Testis (tissue), 3 donors: ENCODE results near the gene ZSCAN21. TPM values are rescaled to one million over a fixed set of nuclear protein-coding genes. Genes with fewer than 3 reads are reported as not detected.

ENCODE experiments used
- DNase-seq: peaks from one replicate; pipeline ENCODE4 v3.0.0-alpha.2; 2019
- H3K27ac ChIP-seq, 2 donors: fragments of 200-600 bp; sonication (generic); one replicate each; pipeline ENCODE4 v1.5.1; 2019
- H3K27me3 ChIP-seq: fragments of 200-600 bp; sonication (generic); one replicate; pipeline ENCODE4 v1.5.1; 2019
- H3K36me3 ChIP-seq: fragments of 200-600 bp; sonication (generic); one replicate; pipeline ENCODE4 v1.5.1; 2017; ENCODE audit warnings: low read depth; ENCODE audit errors: missing control alignments
- H3K4me1 ChIP-seq: fragments of 200-600 bp; sonication (generic); one replicate; pipeline ENCODE4 v1.5.1; 2019
- H3K4me3 ChIP-seq, 2 donors: fragments of 200-600 bp; sonication (generic); one replicate each; pipeline ENCODE4 v1.5.1; 2017 to 2019
- H3K9me3 ChIP-seq: fragments of 200-600 bp; sonication (generic); one replicate; pipeline ENCODE4 v1.5.1; 2017
- POLR2A ChIP-seq: fragments of 450-650 bp; IDR thresholded peaks from one replicate; pipeline ENCODE4 v1.6.1; 2017; ENCODE audit warnings: antibody characterized with exemption, mild to moderate bottlenecking, moderate library complexity
- WGBS, 2 donors: methylation state at CpG; one replicate each; pipeline ENCODE4 v1.1.5; 2018; 5-methylcytosine and 5-hydroxymethylcytosine counted together
- intact Hi-C: fragments of 100-400 bp; cut with DNase I; formaldehyde crosslinking; loops from one replicate; pipeline ENCODE4 v1.15.1; 2023; ENCODE audit warnings: low total_unique reads
- polyA plus RNA-seq: library from polyadenylated mRNA; stranded (reverse); fragments of 350-450 nt; fragmentation: Illumina TruSeq; extraction: RNeasy Lipid Tissue Mini Kit (QIAGEN cat#74804); gene quantifications from one replicate; pipeline ENCODE4 v1.2.3, GENCODE V29; 2014; ENCODE audit warnings: low read depth, low replicate concordance; ENCODE audit not compliant: insufficient read depth
- total RNA-seq, 2 donors: library from RNA; depleted of rRNA; stranded (reverse); fragments of >200 nt; gene quantifications; one replicate each; pipeline ENCODE4 v1.2.3, GENCODE V29; 2016
- TF ChIP-seq, protein P1 (sequence below), 3 experiments: fragments of 450-650 bp in 2 of 3; fragments of 200-600 bp in 1 of 3; sonication (generic) in 1 of 3; IDR thresholded peaks; one replicate each; pipeline ENCODE4 v1.5.1; 2016 to 2019; ENCODE audit warnings: antibody characterized with exemption in 3 of 3, mild to moderate bottlenecking in 2 of 3, moderate library complexity in 1 of 3

Gene ZSCAN21
- total and polyA plus RNA-seq, 3 donors from 2014 or later = 21.3 to 50.3 (median 36.3) TPM

DNA sequence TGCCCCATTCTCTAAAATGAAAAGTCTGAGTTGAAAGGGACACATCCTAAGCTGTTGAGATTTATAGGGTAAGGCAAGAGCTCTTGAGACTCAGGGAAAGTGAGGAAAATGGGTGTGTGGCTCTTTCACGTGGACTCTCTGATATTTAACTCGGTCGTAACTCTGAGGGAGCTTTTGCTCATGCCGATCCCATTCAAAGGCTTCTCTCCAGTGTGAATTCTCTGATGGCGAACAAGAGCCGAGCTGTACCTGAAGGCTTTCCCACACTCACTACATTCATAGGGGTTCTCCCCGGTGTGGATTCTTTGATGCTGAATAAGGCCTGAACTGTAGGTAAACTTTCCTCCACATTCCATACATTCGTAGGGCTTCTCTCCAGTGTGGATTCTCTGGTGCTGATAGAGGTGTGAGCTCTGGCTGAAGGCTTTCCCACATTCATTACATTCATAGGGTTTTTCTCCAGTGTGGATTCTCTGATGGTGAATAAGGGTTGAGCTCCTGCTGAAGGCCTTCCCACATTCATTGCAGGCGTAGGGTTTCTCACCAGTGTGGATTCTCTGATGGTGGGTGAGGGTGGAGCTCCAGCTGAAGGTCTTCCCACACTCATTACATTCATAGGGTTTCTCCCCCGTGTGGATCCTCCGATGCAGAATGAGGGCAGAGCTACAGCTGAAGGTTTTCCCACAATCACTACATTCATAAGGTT lies 21.6 kb downstream of the ZSCAN21 start:
- Histone ChIP-seq H3K27ac (no peak overlapping the region), H3K27me3 (no peaks in the 10 kb centered on the region), H3K4me1 (no peaks in the 10 kb centered on the region), H3K9me3 (no peaks in the 10 kb centered on the region), H3K4me3 (no peak overlapping the region), H3K36me3 (peaks cover 11% of the 10 kb centered on the region)
- intact Hi-C loops = no loop called here
- TF ChIP-seq, protein P1, sequence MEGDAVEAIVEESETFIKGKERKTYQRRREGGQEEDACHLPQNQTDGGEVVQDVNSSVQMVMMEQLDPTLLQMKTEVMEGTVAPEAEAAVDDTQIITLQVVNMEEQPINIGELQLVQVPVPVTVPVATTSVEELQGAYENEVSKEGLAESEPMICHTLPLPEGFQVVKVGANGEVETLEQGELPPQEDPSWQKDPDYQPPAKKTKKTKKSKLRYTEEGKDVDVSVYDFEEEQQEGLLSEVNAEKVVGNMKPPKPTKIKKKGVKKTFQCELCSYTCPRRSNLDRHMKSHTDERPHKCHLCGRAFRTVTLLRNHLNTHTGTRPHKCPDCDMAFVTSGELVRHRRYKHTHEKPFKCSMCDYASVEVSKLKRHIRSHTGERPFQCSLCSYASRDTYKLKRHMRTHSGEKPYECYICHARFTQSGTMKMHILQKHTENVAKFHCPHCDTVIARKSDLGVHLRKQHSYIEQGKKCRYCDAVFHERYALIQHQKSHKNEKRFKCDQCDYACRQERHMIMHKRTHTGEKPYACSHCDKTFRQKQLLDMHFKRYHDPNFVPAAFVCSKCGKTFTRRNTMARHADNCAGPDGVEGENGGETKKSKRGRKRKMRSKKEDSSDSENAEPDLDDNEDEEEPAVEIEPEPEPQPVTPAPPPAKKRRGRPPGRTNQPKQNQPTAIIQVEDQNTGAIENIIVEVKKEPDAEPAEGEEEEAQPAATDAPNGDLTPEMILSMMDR (IDR thresholded peaks at IDR 0.05) = no peak
- TF ChIP-seq POLR2A = no peak
- 96 to 97% methylated on average over 11 of the region's 11 CpGs for WGBS, 2 donors
- DNase-seq = no peak

DNA sequence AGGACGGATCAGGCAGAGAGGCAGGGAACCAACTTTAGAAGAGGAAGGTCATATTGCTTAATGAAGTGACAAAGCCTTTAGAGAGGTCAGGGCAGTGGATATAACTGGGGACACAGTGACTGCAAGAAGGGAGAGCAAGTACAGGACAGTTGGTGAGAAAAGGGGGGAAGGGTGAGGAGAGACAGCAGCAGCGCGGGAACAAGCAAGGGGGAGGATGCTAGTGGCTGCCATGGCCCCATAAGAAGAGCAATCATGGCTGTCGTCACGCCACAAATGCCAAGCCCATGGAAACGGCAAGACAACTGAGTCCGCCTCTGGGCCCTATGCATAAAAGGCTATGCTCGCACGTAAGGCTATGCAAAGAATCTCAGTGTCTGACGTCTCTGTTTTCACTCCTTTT lies 22.9 kb downstream of the ZSCAN21 start:
- peaks cover 11% of the 10 kb centered on the region for H3K36me3 ChIP-seq
- H3K9me3 ChIP-seq = no peaks in the 10 kb centered on the region
- intact Hi-C loops = no loop called here
- no peak for TF ChIP-seq POLR2A
- TF ChIP-seq, protein P1 (IDR thresholded peaks at IDR 0.05) = no peak
- DNase-seq = no peak
- H3K27ac ChIP-seq = no peak overlapping the region
- H3K27me3 ChIP-seq = no peaks in the 10 kb centered on the region
- H3K4me1 ChIP-seq = no peaks in the 10 kb centered on the region
- H3K4me3 ChIP-seq = no peak overlapping the region
- WGBS, 2 donors = 93 to 95% methylated on average over 10 of the region's 10 CpGs

DNA sequence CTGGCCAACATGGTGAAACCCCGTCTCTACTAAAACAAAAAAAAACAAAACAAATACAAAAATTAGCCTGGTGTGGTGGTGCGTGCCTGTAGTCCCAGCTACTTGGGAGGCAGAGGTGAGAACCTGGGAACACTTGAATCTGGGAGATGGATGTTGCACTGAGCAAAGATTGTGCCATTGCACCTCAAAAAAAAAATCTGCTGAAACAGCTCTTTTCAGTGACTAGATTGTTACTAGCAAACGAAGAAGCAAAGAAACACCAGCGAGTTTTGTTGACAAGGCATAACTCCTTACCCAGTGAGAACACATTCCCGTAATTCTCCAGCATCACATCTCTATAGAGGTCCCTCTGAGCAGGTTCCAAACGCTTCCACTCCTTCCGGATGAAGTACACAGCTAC lies 25.3 kb downstream of the ZSCAN21 start:
- H3K27me3 ChIP-seq = no peaks in the 10 kb centered on the region
- intact Hi-C loops = no loop called here
- H3K27ac ChIP-seq = no peak overlapping the region
- peaks cover 8% of the 10 kb centered on the region for H3K36me3 ChIP-seq
- WGBS, 2 donors = 93 to 95% methylated on average over 7 of the region's 7 CpGs
- DNase-seq = no peak
- H3K9me3 ChIP-seq = no peaks in the 10 kb centered on the region
- H3K4me3 ChIP-seq = no peak overlapping the region
- TF ChIP-seq, protein P1 (IDR thresholded peaks at IDR 0.05) = no peak
- TF ChIP-seq POLR2A = no peak
- no peaks in the 10 kb centered on the region for H3K4me1 ChIP-seq

DNA sequence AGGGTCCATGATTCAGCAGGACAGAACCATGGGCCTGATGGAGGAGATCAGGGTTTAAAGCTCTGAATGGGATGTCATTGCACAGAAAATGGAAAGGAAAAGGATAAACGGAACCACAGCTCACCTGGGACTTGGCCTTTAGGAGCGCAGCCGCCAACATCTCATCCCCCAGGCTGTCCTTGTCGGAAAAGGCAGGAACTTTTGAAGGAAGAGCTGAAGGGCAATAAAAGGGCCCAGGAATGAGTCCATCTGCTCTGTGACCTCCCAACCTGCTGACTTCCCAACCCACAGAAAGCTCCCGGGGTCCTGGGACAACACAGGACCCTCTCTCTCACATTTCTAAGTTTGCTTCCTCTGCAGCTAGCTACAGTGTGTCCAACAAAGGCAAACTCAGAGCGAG lies 25.8 kb downstream of the ZSCAN21 start:
- intact Hi-C loops = no loop called here
- H3K27me3 ChIP-seq = no peaks in the 10 kb centered on the region
- no peak for TF ChIP-seq POLR2A
- TF ChIP-seq, protein P1 (IDR thresholded peaks at IDR 0.05) = no peak
- H3K4me1 ChIP-seq = peaks cover 5% of the 10 kb centered on the region
- H3K27ac ChIP-seq = no peak overlapping the region
- 94 to 96% methylated on average over 6 of the region's 6 CpGs for WGBS, 2 donors
- H3K4me3 ChIP-seq = no peak overlapping the region
- peaks cover 8% of the 10 kb centered on the region for H3K36me3 ChIP-seq
- H3K9me3 ChIP-seq = no peaks in the 10 kb centered on the region
- no peak for DNase-seq

DNA sequence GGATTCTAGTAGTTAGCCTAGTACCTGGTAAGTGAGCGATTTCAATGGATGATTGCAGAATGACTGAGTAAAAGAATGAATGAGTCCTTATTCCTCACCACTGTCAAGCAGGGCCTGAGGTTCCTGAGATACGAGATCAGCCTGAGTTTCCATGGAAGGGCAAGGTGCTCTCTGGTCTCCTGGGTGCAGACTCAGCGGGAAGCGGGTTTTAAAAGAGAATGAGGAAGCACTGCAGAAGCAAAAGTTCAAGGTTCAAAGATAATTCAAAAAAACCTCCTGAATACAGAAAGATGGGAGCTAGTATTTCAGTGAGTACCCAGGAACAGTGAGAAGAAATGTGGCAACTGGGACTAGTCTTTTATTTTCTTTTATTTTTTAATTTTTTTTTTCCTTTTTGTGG lies 27.6 kb downstream of the ZSCAN21 start:
- TF ChIP-seq POLR2A = no peak
- TF ChIP-seq, protein P1 (IDR thresholded peaks at IDR 0.05) = no peak
- H3K36me3 ChIP-seq = no peaks in the 10 kb centered on the region
- H3K4me3 ChIP-seq = no peak overlapping the region
- no peaks in the 10 kb centered on the region for H3K9me3 ChIP-seq
- 97 to 99% methylated on average over 4 of the region's 4 CpGs for WGBS, 2 donors
- H3K27me3 ChIP-seq = no peaks in the 10 kb centered on the region
- no peak for DNase-seq
- intact Hi-C loops = no loop called here
- H3K4me1 ChIP-seq = peaks cover 9% of the 10 kb centered on the region
- no peak overlapping the region for H3K27ac ChIP-seq
